Inferior parietal cortex (tissue), 1 donor: ENCODE results near the gene PRDM11.
A peak's percentile ranks its signal among the peaks of the same experiment; 100 is the strongest.

ENCODE experiments used
- DNase-seq: peaks from one replicate; pipeline ENCODE4 v3.0.0-alpha.2; 2016; ENCODE audit errors: extremely low spot score

PRDM11 gene

GRCh38 chr11:45209891-45210699 lies 63.7 kb downstream of the PRDM11 start:
- DNase-seq = peak; percentile 43

- no peak for DNase-seq
Measured at GRCh38 chr11:45210846-45211245, 64.4 kb downstream of the PRDM11 start.

GRCh38 chr11:45211732-45212131 lies 65.3 kb downstream of the PRDM11 start:
- no peak for DNase-seq

- DNase-seq = no peak
Measured at GRCh38 chr11:45212566-45213315, 66.3 kb downstream of the PRDM11 start.

GRCh38 chr11:45213316-45213665 lies 66.9 kb downstream of the PRDM11 start:
- no peak for DNase-seq

GRCh38 chr11:45213717-45214116 lies 67.3 kb downstream of the PRDM11 start:
- no peak for DNase-seq

- DNase-seq = no peak
Measured at GRCh38 chr11:45215098-45215865, 68.8 kb downstream of the PRDM11 start.

GRCh38 chr11:45216031-45216430 lies 69.6 kb downstream of the PRDM11 start:
- no peak for DNase-seq

GRCh38 chr11:45216901-45217300 lies 70.5 kb downstream of the PRDM11 start:
- no peak for DNase-seq

- DNase-seq = no peak
Measured at GRCh38 chr11:45217991-45218390, 71.6 kb downstream of the PRDM11 start.

- DNase-seq = no peak
Measured at GRCh38 chr11:45218705-45219104, 72.3 kb downstream of the PRDM11 start.

- DNase-seq = no peak
Measured at GRCh38 chr11:45219411-45219810, 73.0 kb downstream of the PRDM11 start.

- DNase-seq = no peak
Measured at GRCh38 chr11:45223496-45223895, 77.1 kb downstream of the PRDM11 start.

- no peak for DNase-seq
Measured at GRCh38 chr11:45224766-45225165, 78.3 kb downstream of the PRDM11 start.

- DNase-seq = no peak
Measured at GRCh38 chr11:45225277-45225676, 78.8 kb downstream of the PRDM11 start.

GRCh38 chr11:45225961-45226871 lies 79.8 kb downstream of the PRDM11 start:
- DNase-seq = no peak

GRCh38 chr11:45226901-45227300 lies 80.5 kb downstream of the PRDM11 start:
- DNase-seq = no peak

GRCh38 chr11:45227836-45228235 lies 81.4 kb downstream of the PRDM11 start:
- no peak for DNase-seq

GRCh38 chr11:45229401-45230020 lies 83.1 kb downstream of the PRDM11 start:
- DNase-seq = no peak

- DNase-seq = no peak
Measured at GRCh38 chr11:45232341-45233080, 86.1 kb downstream of the PRDM11 start.
